HepG2 (cell line): ENCODE measurements around the gene CPPED1. TPM values are rescaled to one million over a fixed set of nuclear protein-coding genes. Genes with fewer than 3 reads are reported as not detected.
A peak's percentile ranks its signal among the peaks of the same experiment; 100 is the strongest.

Source experiments
- ATAC-seq: fragments of 200-7000 bp; cut with Tn5 transposase; 3 replicates; pipeline ENCODE4 v1.9.1; 2020; ENCODE audit warnings: mild to moderate bottlenecking, moderate library complexity
- BruUV-seq: library from RNA; stranded (reverse); fragments of 400-500 nt; replicated peaks from 2 replicates; lab custom pipeline; 2021; lab: Mats Ljungman, UMichigan
- CTCF ChIA-PET: fragments of 300-600 bp; formaldehyde crosslinking; extraction: SDS; loops from one replicate; lab custom pipeline; 2021; ENCODE audit warnings: low total read pairs, inconsistent platforms, low intra/inter-chr PET ratio; lab: Yijun Ruan, JAX
- POLR2A ChIA-PET: fragments of 350-600 bp; sonication (Branson Sonifier 250); formaldehyde crosslinking; loops from one replicate; lab custom pipeline; 2020; ENCODE audit warnings: antibody characterized with exemption, inconsistent platforms; lab: Yijun Ruan, JAX
- DNase-seq: peaks from one replicate; pipeline ENCODE4 v3.0.0-alpha.2; 2015; ENCODE audit warnings: low spot score
- FAIRE-seq: peaks from 3 replicates; lab custom pipeline; 2011; peaks lifted over from hg19 to GRCh38; lab: Jason Lieb, UNC
- H2AFZ ChIP-seq: one replicate; pipeline ENCODE4 v1.6.1; 2011; ENCODE audit warnings: low read length, inconsistent platforms
- H3K27ac ChIP-seq: fragments of 300-600 bp; 3 replicates; pipeline ENCODE4 v1.8.0; 2011; ENCODE audit warnings: mixed run types, mild to moderate bottlenecking, mixed read lengths, low read length, inconsistent platforms; ENCODE audit not compliant: insufficient read depth; ENCODE audit errors: extremely low read length
- H3K27me3 ChIP-seq, 2 experiments: fragments of 200-600 bp in 1 of 2; 2 replicates in 1 of 2; 3 replicates in 1 of 2; pipeline versions ENCODE4 v1.6.0 to v1.8.0; 2011; ENCODE audit warnings: low read length in 2 of 2, mild to moderate bottlenecking in 2 of 2, moderate library complexity in 2 of 2, inconsistent platforms in 1 of 2; ENCODE audit not compliant: insufficient read depth in 2 of 2, control insufficient read depth in 1 of 2
- H3K36me3 ChIP-seq, 2 experiments: fragments of 200-600 bp in 1 of 2; replicated peaks in 1 of 2; 2 replicates in 1 of 2; 3 replicates in 1 of 2; pipeline versions ENCODE4 v1.5.1 to v1.8.0; 2011; ENCODE audit warnings: low read length in 2 of 2, inconsistent platforms in 1 of 2; ENCODE audit not compliant: insufficient read depth in 2 of 2, control insufficient read depth in 1 of 2
- H3K4me1 ChIP-seq: 2 replicates; pipeline ENCODE4 v1.5.1; 2012; ENCODE audit warnings: low read length, inconsistent platforms; ENCODE audit not compliant: insufficient read depth
- H3K4me2 ChIP-seq: 2 replicates; pipeline ENCODE4 v1.6.0; 2011; ENCODE audit warnings: low read depth, low read length, inconsistent platforms
- H3K4me3 ChIP-seq, 3 experiments: fragments of 200-600 bp in 1 of 3; sonication (generic), shearing (Covaris generic) in 1 of 3; replicated peaks in 1 of 3; 2 replicates each; pipeline ENCODE4 v1.5.1; 2011 to 2016; ENCODE audit warnings: low read length in 3 of 3, inconsistent platforms in 2 of 3, low read depth in 2 of 3, mild to moderate bottlenecking in 2 of 3, control low read depth in 1 of 3, mixed read lengths in 1 of 3; ENCODE audit not compliant: insufficient read depth in 1 of 3
- H3K79me2 ChIP-seq: one replicate; pipeline ENCODE4 v1.6.1; 2011; ENCODE audit warnings: low read length, inconsistent platforms; ENCODE audit not compliant: insufficient read depth
- H3K9ac ChIP-seq: 2 replicates; pipeline ENCODE4 v1.6.0; 2011; ENCODE audit warnings: mild to moderate bottlenecking, low read depth, low read length, inconsistent platforms; ENCODE audit not compliant: insufficient read depth
- H3K9me3 ChIP-seq: 2 replicates; pipeline ENCODE4 v1.5.1; 2012; ENCODE audit warnings: mild to moderate bottlenecking, low read length
- H4K20me1 ChIP-seq: 2 replicates; pipeline ENCODE4 v1.6.0; 2011; ENCODE audit warnings: inconsistent platforms, mild to moderate bottlenecking, low read length, moderate library complexity; ENCODE audit not compliant: insufficient read depth
- CSRNP2 ChIP-seq: sonication (generic); formaldehyde crosslinking; conservative IDR thresholded peaks from 2 replicates; pipeline ENCODE4 v1.8.0; 2022; ENCODE audit warnings: low read depth, missing genetic modification reagents
- GTF2F1 ChIP-seq: fragments of 150-350 bp; IDR thresholded peaks from 2 replicates; pipeline ENCODE4 v1.6.1; 2014; ENCODE audit warnings: low read length
- IKZF4 ChIP-seq: sonication (generic); formaldehyde crosslinking; IDR thresholded peaks from 2 replicates; pipeline ENCODE4 v1.5.1; 2020; ENCODE audit warnings: borderline replicate concordance, mild to moderate bottlenecking, low read depth, missing genetic modification reagents; ENCODE audit errors: not compliant biosample characterization
- KMT2A ChIP-seq: sonication (generic); formaldehyde crosslinking; IDR thresholded peaks from 2 replicates; pipeline ENCODE4 v1.4.0; 2020; ENCODE audit warnings: missing genetic modification reagents
- MIXL1 ChIP-seq: IDR thresholded peaks from 2 replicates; pipeline ENCODE4 v1.6.1; 2016
- PRDM10 ChIP-seq: sonication (generic); formaldehyde crosslinking; IDR thresholded peaks from 2 replicates; pipeline ENCODE4 v1.4.0; 2020; ENCODE audit warnings: low read depth, missing genetic modification reagents
- RXRB ChIP-seq: IDR thresholded peaks from 2 replicates; pipeline ENCODE4 v1.6.1; 2016; ENCODE audit warnings: borderline replicate concordance, missing genetic modification reagents, missing compliant biosample characterization
- SRSF9 ChIP-seq: fragments of 200-400 bp; formaldehyde crosslinking; IDR thresholded peaks from 2 replicates; pipeline ENCODE4 v1.6.1; 2018; ENCODE audit warnings: borderline replicate concordance, mild to moderate bottlenecking, low read depth, low read length; ENCODE audit not compliant: insufficient read depth, poor library complexity, severe bottlenecking
- ZBTB38 ChIP-seq: sonication (generic); formaldehyde crosslinking; IDR thresholded peaks from 2 replicates; pipeline ENCODE4 v1.5.1; 2020; ENCODE audit warnings: mild to moderate bottlenecking, missing genetic modification reagents
- ZNF142 ChIP-seq: sonication (generic); formaldehyde crosslinking; IDR thresholded peaks from 2 replicates; pipeline ENCODE4 v1.4.0; 2020; ENCODE audit warnings: missing genetic modification reagents
- ZNF883 ChIP-seq: sonication (generic); formaldehyde crosslinking; IDR thresholded peaks from 2 replicates; pipeline ENCODE4 v1.5.1; 2020; ENCODE audit warnings: mild to moderate bottlenecking, missing genetic modification reagents; ENCODE audit errors: not compliant biosample characterization
- ZNF891 ChIP-seq: sonication (generic); formaldehyde crosslinking; IDR thresholded peaks from 2 replicates; pipeline ENCODE4 v1.5.0; 2020; ENCODE audit warnings: mild to moderate bottlenecking, missing genetic modification reagents
- WGBS: methylation state at CpG from one replicate; pipeline ENCODE4 v1.1.6; 2017; ENCODE audit warnings: low lambda C conversion rate; 5-methylcytosine and 5-hydroxymethylcytosine counted together
- in situ Hi-C: cut with HindIII; loops from 2 replicates; pipeline ENCODE4 v1.10.0; 2017; ENCODE audit warnings: low pct_unique_long_range_greater_than_20kb; ENCODE audit not compliant: extremely low pct_ligation_motif_present
- intact Hi-C: fragments of 100-400 bp; cut with micrococcal nuclease; formaldehyde crosslinking; loops from one replicate; pipeline ENCODE4 v1.10.0; 2022; ENCODE audit not compliant: unreplicated experiment
- polyA plus RNA-seq, 8 experiments: library from polyadenylated mRNA; depleted of rRNA in 3 of 8; stranded (reverse) in 7 of 8; unstranded in 1 of 8; fragments of >200 nt; fragmentation: Illumina TruSeq in 4 of 8; extraction: Trizol in 4 of 8; gene quantifications; 2 replicates each; pipeline versions ENCODE4 v1.2.1 to v1.2.3, GENCODE V29; 2011 to 2016; ENCODE audit warnings: low read depth in 4 of 8, missing spikeins in 1 of 8, mixed read lengths in 1 of 8; ENCODE audit not compliant: insufficient read depth in 1 of 8
- total RNA-seq, 5 experiments: library from RNA; depleted of rRNA; stranded (reverse); fragments of >200 nt; fragmentation: Illumina TruSeq; extraction: Trizol; gene quantifications; 2 replicates each; pipeline ENCODE4 v1.2.3, GENCODE V29; 2016; ENCODE audit warnings: low read depth in 1 of 5

CPPED1 gene
- total and polyA plus RNA-seq, 2 of the 13 experiments (the other 11 are each of a cell fraction or from before 2014, with no cell fraction given): 66.6 to 71.3 TPM

- FAIRE-seq (no peak), DNase-seq (no peak), ATAC-seq (peak; percentile 24; the same call in 1 of the 3 replicates)
- 91% methylated on average over 7 of the region's 7 CpGs for WGBS
- CTCF ChIA-PET: no interaction called here
- H3K27ac ChIP-seq: no peak overlapping the region
- no peak overlapping the region for H3K4me3 ChIP-seq
- H3K9ac ChIP-seq: no peak overlapping the region
- no peaks in the 10 kb centered on the region for H3K36me3 ChIP-seq
- H3K27me3 ChIP-seq: no peaks in the 10 kb centered on the region
- in situ Hi-C loops (no loop called here), intact Hi-C loops (no loop called here)
- H3K9me3 ChIP-seq: no peaks in the 10 kb centered on the region
- H4K20me1 ChIP-seq: no peaks in the 10 kb centered on the region
- no peak overlapping the region for H2AFZ ChIP-seq
- POLR2A ChIA-PET: interaction anchor here (0.8 to 3.6 kb wide), 2 partner anchors 11 kb away, joined by 4 to 11 read pairs; no protein-coding TSS in a partner anchor
- H3K4me2 ChIP-seq: no peak overlapping the region
- BruUV-seq: no TSS peak
- peaks cover 6% of the 10 kb centered on the region; the same call in 1 of the 2 replicates for H3K4me1 ChIP-seq
- no peaks in the 10 kb centered on the region for H3K79me2 ChIP-seq
- no peak for TF ChIP-seq KMT2A
- TF ChIP-seq GTF2F1: no peak
- no peak for TF ChIP-seq IKZF4
- TF ChIP-seq ZNF142 (CRISPR knock-in tag): no peak
- no peak for TF ChIP-seq ZNF883 (CRISPR knock-in tag)
- TF ChIP-seq ZBTB38 (CRISPR knock-in tag): no peak
- no peak for TF ChIP-seq MIXL1 (CRISPR knock-in tag)
- TF ChIP-seq PRDM10: no peak
- TF ChIP-seq RXRB (CRISPR knock-in tag): no peak
- TF ChIP-seq SRSF9: no peak
- no peak for TF ChIP-seq ZNF891 (CRISPR knock-in tag)
- no peak for TF ChIP-seq CSRNP2
Observed at GRCh38 chr16:12625068-12625467, 178.6 kb downstream of the CPPED1 start.
